ENCODE data around the gene UBE2F.

- TF ChIP-seq POLR2A (IDR thresholded peaks at IDR 0.05) (no peak), CTCF (IDR thresholded peaks at IDR 0.05) (no peak)
These were observed 31.7 kb downstream of the UBE2F start for GRCh38 chr2:237998530-237998929.

All from testis (tissue), 2 donors.